ENCODE data around the gene SLC6A18. TPM values are rescaled to one million over a fixed set of nuclear protein-coding genes. Genes with fewer than 3 reads are reported as not detected.

The SLC6A18 gene
- total RNA-seq, 2 donors from 2014 or later, result not detected

DNA sequence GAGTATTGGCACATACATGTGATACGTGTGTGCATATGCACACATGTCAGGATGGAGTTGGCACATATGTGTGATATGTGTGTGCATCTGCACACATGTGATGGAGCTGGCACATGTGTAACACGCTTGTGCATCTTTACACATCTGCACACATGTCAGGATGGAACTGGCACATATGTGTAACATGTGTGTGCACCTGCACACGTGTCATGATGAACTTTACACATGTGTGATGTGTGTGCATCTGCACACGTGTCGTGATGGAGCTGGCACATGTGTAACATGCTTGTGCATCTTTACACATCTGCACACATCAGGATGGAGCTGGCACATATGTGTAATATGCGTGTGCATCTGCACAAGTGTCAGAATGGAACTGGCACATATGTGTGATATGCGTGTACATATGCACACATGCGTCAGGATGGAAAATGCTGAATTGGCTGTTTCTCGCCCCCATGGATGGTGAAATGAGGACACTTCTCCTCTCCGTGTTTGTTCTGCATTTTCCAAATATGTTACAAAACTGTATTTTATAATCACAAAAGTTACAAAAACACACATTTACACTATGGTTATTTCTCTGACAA is 40.0 kb upstream of the SLC6A18 start:
- Histone ChIP-seq H3K27me3 (replicated peaks; ENCODE audit: insufficient read depth) (no peaks in the 10 kb centered on the region), H3K9me3 (no peaks in the 10 kb centered on the region), H3K27ac (no peak overlapping the region), H3K36me3 (no peaks in the 10 kb centered on the region), H3K4me3 (no peak overlapping the region), H3K4me1 (ENCODE audit: control insufficient read depth in 1 of 2, low read depth in 2 of 2) (no peaks in the 10 kb centered on the region)
- DNase-seq (ENCODE audit: low spot score) (no peak), ATAC-seq (ENCODE audit: insufficient number of reproducible peaks, low FRiP score, low read depth) (no peak)
- TF ChIP-seq, protein P1, sequence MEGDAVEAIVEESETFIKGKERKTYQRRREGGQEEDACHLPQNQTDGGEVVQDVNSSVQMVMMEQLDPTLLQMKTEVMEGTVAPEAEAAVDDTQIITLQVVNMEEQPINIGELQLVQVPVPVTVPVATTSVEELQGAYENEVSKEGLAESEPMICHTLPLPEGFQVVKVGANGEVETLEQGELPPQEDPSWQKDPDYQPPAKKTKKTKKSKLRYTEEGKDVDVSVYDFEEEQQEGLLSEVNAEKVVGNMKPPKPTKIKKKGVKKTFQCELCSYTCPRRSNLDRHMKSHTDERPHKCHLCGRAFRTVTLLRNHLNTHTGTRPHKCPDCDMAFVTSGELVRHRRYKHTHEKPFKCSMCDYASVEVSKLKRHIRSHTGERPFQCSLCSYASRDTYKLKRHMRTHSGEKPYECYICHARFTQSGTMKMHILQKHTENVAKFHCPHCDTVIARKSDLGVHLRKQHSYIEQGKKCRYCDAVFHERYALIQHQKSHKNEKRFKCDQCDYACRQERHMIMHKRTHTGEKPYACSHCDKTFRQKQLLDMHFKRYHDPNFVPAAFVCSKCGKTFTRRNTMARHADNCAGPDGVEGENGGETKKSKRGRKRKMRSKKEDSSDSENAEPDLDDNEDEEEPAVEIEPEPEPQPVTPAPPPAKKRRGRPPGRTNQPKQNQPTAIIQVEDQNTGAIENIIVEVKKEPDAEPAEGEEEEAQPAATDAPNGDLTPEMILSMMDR (IDR thresholded peaks at IDR 0.05), result no peak

DNA sequence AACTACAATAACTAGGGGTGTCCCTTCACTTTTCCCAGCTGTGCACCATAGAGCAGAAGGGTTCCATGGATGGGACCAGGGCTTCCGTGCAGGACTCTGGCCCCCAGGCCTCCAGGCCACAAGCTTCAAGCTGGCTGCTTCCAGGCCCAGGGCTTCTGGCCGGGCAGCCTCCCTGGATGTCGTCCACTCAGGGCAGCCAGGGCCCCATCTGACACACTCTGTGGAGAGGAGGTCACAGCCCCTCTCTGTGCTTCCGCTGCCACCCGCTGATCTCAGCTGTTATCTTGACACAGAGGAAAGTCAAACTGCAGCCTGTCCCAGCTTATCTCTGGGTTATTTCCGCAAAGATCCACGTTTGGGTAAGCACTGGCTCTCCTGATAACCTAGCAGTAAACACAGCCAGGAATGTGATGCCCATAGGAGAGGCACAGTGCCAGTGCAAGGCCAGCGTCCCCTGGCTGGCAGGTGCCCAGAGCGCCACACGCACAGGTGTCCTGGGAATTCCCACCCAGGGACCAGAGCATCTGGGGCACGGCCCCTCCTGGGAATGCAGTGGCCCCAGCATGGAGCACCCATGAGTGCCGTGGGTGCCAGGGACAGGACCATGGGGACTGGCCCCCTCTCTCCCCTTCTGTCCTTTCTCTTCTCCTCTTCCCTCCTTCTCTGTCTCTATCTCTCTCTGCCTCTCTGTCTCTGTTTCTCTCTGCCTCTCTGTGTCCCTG is 39.4 kb upstream of the SLC6A18 start:
- DNase-seq (ENCODE audit: low spot score) (no peak), ATAC-seq (ENCODE audit: insufficient number of reproducible peaks, low FRiP score, low read depth) (no peak)
- Histone ChIP-seq H3K36me3 (no peaks in the 10 kb centered on the region), H3K27me3 (replicated peaks; ENCODE audit: insufficient read depth) (no peaks in the 10 kb centered on the region), H3K4me1 (ENCODE audit: control insufficient read depth in 1 of 2, low read depth in 2 of 2) (no peaks in the 10 kb centered on the region), H3K4me3 (no peak overlapping the region), H3K27ac (no peak overlapping the region), H3K9me3 (no peaks in the 10 kb centered on the region)
- TF ChIP-seq, protein P1 (IDR thresholded peaks at IDR 0.05), result no peak

DNA sequence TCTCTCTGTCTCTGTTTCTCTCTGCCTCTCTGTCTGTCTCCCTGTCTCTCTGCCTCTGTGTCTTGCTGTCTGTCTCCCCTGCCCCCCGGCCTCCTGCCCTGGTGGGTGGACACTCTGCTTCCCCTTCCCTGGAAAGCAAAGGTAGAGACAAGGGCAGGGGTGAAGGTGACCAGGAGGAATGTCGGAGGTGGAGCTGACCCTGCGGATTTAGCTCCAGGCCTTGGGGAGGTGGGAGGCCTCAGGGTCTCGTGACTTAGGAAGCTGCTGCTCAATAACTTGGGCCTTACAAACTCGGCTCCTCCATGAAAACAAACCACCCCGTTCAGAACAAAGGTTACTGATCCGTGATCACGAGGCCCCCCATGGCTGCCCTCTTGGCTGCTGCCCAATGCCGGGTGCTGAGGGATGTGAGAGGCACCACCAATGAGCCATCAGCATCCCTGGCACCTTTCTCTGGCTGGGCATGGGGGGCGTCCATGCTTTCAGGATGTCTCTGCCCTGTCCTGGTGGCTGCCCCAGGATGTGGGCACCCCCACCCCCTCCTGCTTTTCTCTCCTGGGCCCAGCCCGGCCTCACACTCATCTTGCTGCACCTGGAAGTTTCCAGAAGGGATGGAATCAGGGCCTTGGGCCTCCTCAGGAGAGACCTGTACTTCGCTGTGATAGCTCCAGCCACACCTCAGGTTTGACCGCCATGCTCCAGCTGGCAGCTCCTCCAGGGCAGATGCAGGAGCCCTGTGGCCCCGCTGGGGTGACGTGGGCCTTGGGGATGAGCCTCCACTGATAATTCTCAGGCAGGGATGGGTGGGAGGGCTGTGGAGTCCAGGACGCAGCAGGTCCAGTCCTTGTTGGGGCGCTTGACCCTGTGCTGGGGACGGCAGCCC is 38.6 kb upstream of the SLC6A18 start:
- no peaks in the 10 kb centered on the region for H3K4me1 ChIP-seq (ENCODE audit: control insufficient read depth in 1 of 2, low read depth in 2 of 2)
- no peak overlapping the region for H3K4me3 ChIP-seq
- TF ChIP-seq, protein P1 (IDR thresholded peaks at IDR 0.05), result no peak
- H3K27me3 ChIP-seq (replicated peaks; ENCODE audit: insufficient read depth), result no peaks in the 10 kb centered on the region
- no peaks in the 10 kb centered on the region for H3K36me3 ChIP-seq
- no peak overlapping the region for H3K27ac ChIP-seq
- DNase-seq (ENCODE audit: low spot score), result no peak
- ATAC-seq (ENCODE audit: insufficient number of reproducible peaks, low FRiP score, low read depth), result no peak
- no peaks in the 10 kb centered on the region for H3K9me3 ChIP-seq

DNA sequence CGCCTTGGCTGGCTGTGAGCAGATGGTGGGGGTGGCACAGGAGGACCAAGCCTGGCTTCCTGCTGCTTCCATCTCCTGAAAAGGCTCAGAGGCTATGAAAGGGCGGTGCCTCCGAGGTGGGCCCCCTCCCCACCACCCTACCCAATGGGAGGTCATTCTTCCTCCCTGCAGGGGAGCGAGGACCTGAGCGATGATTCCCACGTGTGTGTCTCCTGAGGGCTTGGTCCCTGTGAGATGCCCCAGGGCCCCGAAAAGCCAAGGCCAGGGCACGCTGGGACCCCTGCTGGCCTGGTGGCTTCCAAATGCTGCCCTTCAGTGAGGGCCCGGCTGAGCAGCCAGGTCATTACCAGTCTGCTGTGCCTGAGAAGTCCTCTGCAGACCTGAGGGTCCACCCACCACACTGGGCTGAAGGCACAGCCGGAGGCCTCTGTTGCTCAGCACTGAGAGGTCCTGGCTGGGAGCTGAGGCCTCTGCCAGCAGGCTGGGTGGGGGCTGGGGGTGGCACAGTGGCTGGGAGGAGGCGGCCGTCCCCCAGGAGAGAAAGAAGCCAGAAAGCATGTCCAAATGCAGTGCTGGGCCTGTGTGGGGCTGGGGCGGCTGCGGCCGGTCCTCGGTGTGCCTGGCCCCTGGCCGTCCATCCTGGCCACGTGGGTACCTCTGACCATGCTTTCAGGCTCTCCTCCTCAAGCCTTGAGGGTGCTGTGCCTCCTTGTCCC is 37.8 kb upstream of the SLC6A18 start:
- no peaks in the 10 kb centered on the region for H3K4me1 ChIP-seq (ENCODE audit: control insufficient read depth in 1 of 2, low read depth in 2 of 2)
- H3K36me3 ChIP-seq, result no peaks in the 10 kb centered on the region
- H3K27ac ChIP-seq, result no peak overlapping the region
- TF ChIP-seq, protein P1 (IDR thresholded peaks at IDR 0.05), result no peak
- DNase-seq (ENCODE audit: low spot score), result no peak
- H3K27me3 ChIP-seq (replicated peaks; ENCODE audit: insufficient read depth), result no peaks in the 10 kb centered on the region
- no peaks in the 10 kb centered on the region for H3K9me3 ChIP-seq
- ATAC-seq (ENCODE audit: insufficient number of reproducible peaks, low FRiP score, low read depth), result no peak
- no peak overlapping the region for H3K4me3 ChIP-seq
